ENCODE results near the gene LEF1.

DNA sequence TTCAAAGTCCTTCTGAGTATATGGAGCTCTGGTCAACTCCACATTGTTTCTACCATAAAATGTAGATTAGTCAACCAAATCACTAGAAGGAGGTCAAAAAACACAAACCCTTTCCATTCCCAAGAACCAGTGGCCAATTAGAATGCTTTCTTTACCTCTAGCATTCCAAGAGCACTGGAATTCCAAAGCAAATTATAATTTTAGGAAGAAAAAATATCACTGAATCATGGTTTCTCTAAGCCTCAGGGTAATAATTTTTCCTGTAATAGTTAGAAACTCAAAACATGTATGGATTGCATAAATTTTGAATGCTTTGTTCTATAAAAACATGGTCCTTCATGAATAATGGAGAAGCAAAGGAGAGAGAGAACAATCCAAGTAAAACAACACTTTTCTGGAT is 39.5 kb downstream of the LEF1 start:
- TF ChIP-seq POLR2AphosphoS5 (IDR thresholded peaks at IDR 0.05; ENCODE audit: low read depth, low read length) (no peak), POLR2A (IDR thresholded peaks at IDR 0.05; ENCODE audit: low read depth, low read length) (no peak), PAX5 (IDR thresholded peaks at IDR 0.05; ENCODE audit: insufficient read depth, low read length, severe bottlenecking) (no peak), TAF1 (IDR thresholded peaks at IDR 0.05; ENCODE audit: low read depth, low read length) (no peak), SPI1 (IDR thresholded peaks at IDR 0.05; ENCODE audit: low read depth, low read length) (no peak), POU2F2 (IDR thresholded peaks at IDR 0.05; ENCODE audit: low read depth, low read length) (no peak)
